Adrenal gland (tissue), 12 donors: ENCODE results near the gene AACS. TPM values are rescaled to one million over a fixed set of nuclear protein-coding genes. Genes with fewer than 3 reads are reported as not detected.
"Not testable (repeated sequence)": the region's sequence is repeated elsewhere in the genome, so short reads cannot be mapped to it uniquely, and the experiment has no call there.

Experiments used
- DNase-seq, 7 donors: peaks; one replicate each; pipeline ENCODE4 v3.0.0-alpha.2; 2019 to 2020
- H3K27ac ChIP-seq, 5 donors: fragments of 200-600 bp; sonication (generic) in 4 of 5; 1 replicate in 3 of 5; 2 replicates in 2 of 5; pipeline versions ENCODE4 v1.5.1 to v1.8.0; 2016 to 2020; ENCODE audit warnings: mild to moderate bottlenecking in 1 of 5
- H3K27me3 ChIP-seq: fragments of 200-600 bp; 2 replicates; pipeline ENCODE4 v1.8.0; 2021
- H3K36me3 ChIP-seq, 2 donors: fragments of 200-600 bp; replicated peaks in 1 of 2; 1 replicate in 1 of 2; 2 replicates in 1 of 2; pipeline versions ENCODE4 v1.5.1 to v1.8.0; 2018 to 2022
- H3K4me1 ChIP-seq, 2 donors: fragments of 200-600 bp; replicated peaks in 1 of 2; 1 replicate in 1 of 2; 2 replicates in 1 of 2; pipeline versions ENCODE4 v1.5.1 to v1.8.0; 2018 to 2021
- H3K4me3 ChIP-seq, 4 donors: fragments of 200-600 bp; sonication (generic) in 3 of 4; one replicate each; pipeline ENCODE4 v1.5.1; 2016 to 2018
- H3K9me3 ChIP-seq, 3 donors: fragments of 200-600 bp; sonication (generic) in 1 of 3; replicated peaks in 1 of 3; 1 replicate in 2 of 3; 2 replicates in 1 of 3; pipeline versions ENCODE4 v1.5.1 to v1.8.0; 2016 to 2021
- POLR2A ChIP-seq, 2 donors: fragments of 450-650 bp; IDR thresholded peaks; one replicate each; pipeline ENCODE4 v1.6.1; 2017; ENCODE audit warnings: antibody characterized with exemption in 2 of 2, mild to moderate bottlenecking in 2 of 2, moderate library complexity in 1 of 2
- WGBS, 4 donors: extraction: QIAGEN DNeasy Blood & Tissue Kit in 2 of 4; methylation state at CpG; one replicate each; pipeline versions ENCODE4 v1.1.5 to v1.1.7; 2013 to 2017; 5-methylcytosine and 5-hydroxymethylcytosine counted together
- intact Hi-C, 2 donors: fragments of 100-400 bp; cut with DNase I; formaldehyde crosslinking; loops; one replicate each; pipeline versions ENCODE4 v1.14.1 to v1.15.0; 2022 to 2023
- polyA plus RNA-seq, 3 donors: library from polyadenylated mRNA; stranded (reverse); fragments of 200-250 nt in 2 of 3; fragments of 350-450 nt in 1 of 3; fragmentation: Illumina TruSeq in 1 of 3; extraction: RNeasy Lipid Tissue Mini Kit (QIAGEN cat#74804) in 1 of 3; gene quantifications; one replicate each; pipeline ENCODE4 v1.2.3, GENCODE V29; 2013 to 2014
- total RNA-seq, 9 donors: library from RNA; depleted of rRNA in 4 of 9; stranded (reverse); fragments of >200 nt in 4 of 9; fragments of 120-200 nt in 1 of 9; fragmentation: NEBNext Ultra II Directional in 1 of 9; extraction: Animal tissue kit (Norgen Biotek cat#: 25700) in 1 of 9; gene quantifications; one replicate each; pipeline versions ENCODE4 v1.1.0 to v1.2.4, GENCODE V29; 2013 to 2023
- TF ChIP-seq, protein P1 (sequence below), 6 experiments: fragments of 450-650 bp in 4 of 6; fragments of 200-600 bp in 2 of 6; sonication (generic) in 1 of 6; IDR thresholded peaks; 1 replicate in 5 of 6; 2 replicates in 1 of 6; pipeline versions ENCODE4 v1.5.1 to v1.8.0; 2016 to 2021; ENCODE audit warnings: antibody characterized with exemption in 6 of 6, mild to moderate bottlenecking in 2 of 6, moderate library complexity in 1 of 6
- donor health status: healthy with polysubstance abuse.
- donor health status: Bipolar disorder and iron deficiency.
- donor health status: DM: yes; HTN: yes; CAD: no.
- donor health status: DM: no; HTN: no; CAD: no.
- donor health status: DM: no; HTN: no; CAD: no.
- donor health status: DM: yes; HTN: yes; CAD: no.

AACS gene
- total and polyA plus RNA-seq, 12 donors = 8.0 to 31.7 (median 15.4) TPM

DNA sequence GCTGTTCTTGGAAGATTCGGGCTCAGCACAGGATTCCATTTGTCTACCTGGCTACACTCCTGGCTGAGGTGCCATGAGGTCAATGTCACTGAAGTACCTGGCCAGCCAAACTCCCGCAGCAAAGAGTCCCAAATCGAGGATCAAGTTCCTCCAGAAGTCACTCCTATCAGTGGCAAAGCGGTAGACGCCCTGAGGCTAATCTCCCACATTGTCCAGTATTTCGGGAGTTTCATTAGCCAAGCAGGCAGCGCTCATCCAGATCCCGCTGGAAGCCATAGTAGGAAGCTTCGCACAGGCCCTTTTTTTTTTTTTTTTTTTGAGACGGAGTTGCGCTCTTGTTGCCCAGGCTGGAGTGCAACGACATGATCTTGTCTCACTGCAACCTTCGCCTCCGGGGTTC lies 8.9 kb upstream of the AACS start:
- peaks cover 0 to 4% (median 0%) of the 10 kb centered on the region in 3 donors for H3K9me3 ChIP-seq
- H3K27me3 ChIP-seq = no peaks in the 10 kb centered on the region
- H3K4me3 ChIP-seq = no peak overlapping the region
- H3K27ac ChIP-seq = no peak overlapping the region
- H3K4me1 ChIP-seq = no peaks in the 10 kb centered on the region
- 82 to 93% (median 87%) methylated on average over 12 to 14 of the region's 14 CpGs for WGBS, 4 donors
- DNase-seq = no peak
- TF ChIP-seq, protein P1, sequence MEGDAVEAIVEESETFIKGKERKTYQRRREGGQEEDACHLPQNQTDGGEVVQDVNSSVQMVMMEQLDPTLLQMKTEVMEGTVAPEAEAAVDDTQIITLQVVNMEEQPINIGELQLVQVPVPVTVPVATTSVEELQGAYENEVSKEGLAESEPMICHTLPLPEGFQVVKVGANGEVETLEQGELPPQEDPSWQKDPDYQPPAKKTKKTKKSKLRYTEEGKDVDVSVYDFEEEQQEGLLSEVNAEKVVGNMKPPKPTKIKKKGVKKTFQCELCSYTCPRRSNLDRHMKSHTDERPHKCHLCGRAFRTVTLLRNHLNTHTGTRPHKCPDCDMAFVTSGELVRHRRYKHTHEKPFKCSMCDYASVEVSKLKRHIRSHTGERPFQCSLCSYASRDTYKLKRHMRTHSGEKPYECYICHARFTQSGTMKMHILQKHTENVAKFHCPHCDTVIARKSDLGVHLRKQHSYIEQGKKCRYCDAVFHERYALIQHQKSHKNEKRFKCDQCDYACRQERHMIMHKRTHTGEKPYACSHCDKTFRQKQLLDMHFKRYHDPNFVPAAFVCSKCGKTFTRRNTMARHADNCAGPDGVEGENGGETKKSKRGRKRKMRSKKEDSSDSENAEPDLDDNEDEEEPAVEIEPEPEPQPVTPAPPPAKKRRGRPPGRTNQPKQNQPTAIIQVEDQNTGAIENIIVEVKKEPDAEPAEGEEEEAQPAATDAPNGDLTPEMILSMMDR (IDR thresholded peaks at IDR 0.05) = no peak
- no peak for TF ChIP-seq POLR2A (IDR thresholded peaks at IDR 0.05)
- H3K36me3 ChIP-seq = no peaks in the 10 kb centered on the region
- intact Hi-C loops = no loop called here

DNA sequence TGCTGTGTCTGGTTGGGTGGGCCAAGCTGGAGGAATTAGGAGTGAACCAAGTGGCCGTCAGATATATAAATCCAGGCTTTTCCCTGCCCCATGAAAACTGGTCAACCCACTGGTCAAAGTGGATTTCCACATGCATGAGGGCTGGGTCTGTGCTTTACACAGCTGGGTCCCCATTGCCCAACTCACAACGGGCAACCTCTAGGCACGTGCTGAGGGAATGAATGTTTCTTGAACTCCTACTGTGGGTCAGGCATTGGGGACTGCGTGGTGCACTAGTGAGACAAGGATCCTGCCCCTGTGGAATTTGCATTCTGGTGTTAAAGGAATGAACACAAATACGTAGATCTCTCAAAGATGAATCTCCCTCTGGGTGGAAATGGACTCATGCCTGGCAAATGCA lies 7.5 kb upstream of the AACS start:
- Histone ChIP-seq H3K4me1 (no peaks in the 10 kb centered on the region), H3K36me3 (no peaks in the 10 kb centered on the region), H3K27me3 (no peaks in the 10 kb centered on the region), H3K27ac (no peak overlapping the region), H3K9me3 (peaks cover 0 to 4% (median 0%) of the 10 kb centered on the region in 3 donors), H3K4me3 (no peak overlapping the region)
- no peak for TF ChIP-seq POLR2A (IDR thresholded peaks at IDR 0.05)
- TF ChIP-seq, protein P1 (IDR thresholded peaks at IDR 0.05) = no peak
- intact Hi-C loops = no loop called here
- DNase-seq = no peak
- 71 to 75% (median 73%) methylated on average over 5 of the region's 5 CpGs for WGBS, 4 donors

DNA sequence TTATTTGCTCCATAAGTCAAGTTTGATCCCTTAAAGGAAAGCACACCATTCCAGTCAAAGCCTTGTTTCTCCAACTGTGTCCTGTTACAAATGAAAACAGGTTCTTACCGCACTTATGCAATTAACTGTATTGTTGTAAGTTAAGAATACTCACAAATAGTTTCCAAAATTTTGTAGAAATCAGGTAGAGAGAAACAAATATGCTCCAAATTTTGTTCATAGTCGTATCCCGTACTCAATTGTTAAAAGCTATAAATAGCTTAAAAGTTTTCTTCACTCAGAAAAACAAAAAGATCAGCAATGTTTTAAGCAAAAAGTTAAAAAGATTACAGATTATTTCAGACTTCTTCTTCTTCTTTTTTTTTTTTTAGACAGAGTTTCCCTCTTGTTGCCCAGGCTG lies 4.0 kb upstream of the AACS start:
- peaks cover 0 to 7% of the 10 kb centered on the region in 2 donors for H3K4me1 ChIP-seq
- intact Hi-C loops = no loop called here

DNA sequence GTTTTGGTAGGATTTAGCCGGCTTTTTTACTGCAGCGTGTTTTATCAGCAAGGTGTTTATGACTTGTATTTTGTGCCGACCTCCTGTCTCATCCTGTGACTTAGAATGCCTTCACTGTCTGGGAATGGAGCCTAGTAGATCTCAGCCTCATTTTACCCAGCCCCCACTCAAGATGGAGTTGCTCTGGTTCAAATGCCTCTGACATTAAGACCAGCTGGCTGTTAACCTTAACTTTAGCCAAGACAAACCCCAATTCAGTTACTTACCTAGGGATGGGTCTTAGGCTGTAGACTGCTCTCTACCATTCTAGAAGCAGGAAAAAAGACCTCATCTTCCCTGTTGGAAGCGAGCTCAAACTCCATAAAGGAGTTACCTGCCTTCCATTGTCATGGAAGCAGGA lies 1.7 kb upstream of the AACS start:
- DNase-seq, H3K4me3 ChIP-seq, H3K27ac ChIP-seq, H3K36me3 ChIP-seq, H3K27me3 ChIP-seq, intact Hi-C loops, H3K9me3 ChIP-seq: not testable (repeated sequence)
- H3K4me1 ChIP-seq = peaks cover 0 to 12% of the 10 kb centered on the region in 2 donors
- 82 to 87% (median 84%) methylated on average over 4 of the region's 4 CpGs for WGBS, 4 donors

More for the DNA sequence above, 4.0 kb upstream of the AACS start:
- no peak for DNase-seq
- H3K27me3 ChIP-seq = no peaks in the 10 kb centered on the region
- H3K9me3 ChIP-seq = peaks cover 0 to 4% (median 0%) of the 10 kb centered on the region in 3 donors
- H3K27ac ChIP-seq = no peak overlapping the region
- H3K4me3 ChIP-seq = no peak overlapping the region
- WGBS, 4 donors = 95 to 98% (median 96%) methylated on average over 3 of the region's 3 CpGs
- TF ChIP-seq, protein P1 (IDR thresholded peaks at IDR 0.05) = no peak
- TF ChIP-seq POLR2A (IDR thresholded peaks at IDR 0.05) = no peak
- H3K36me3 ChIP-seq = no peaks in the 10 kb centered on the region

GRCh38 chr12:125064492-125064891 lies 743 bp upstream of the AACS start:
- intact Hi-C loops = no loop called here

More at GRCh38 chr12:125064492-125064891, 743 bp upstream of the AACS start:
- WGBS, 4 donors = 47 to 61% (median 48%) methylated on average over 5 of the region's 5 CpGs
- Histone ChIP-seq H3K27me3 (no peaks in the 10 kb centered on the region), H3K4me3 (peak overlapping the region in 1 of 4 donors; percentile 84), H3K9me3 (peaks cover 0 to 4% (median 0%) of the 10 kb centered on the region in 3 donors), H3K36me3 (no peaks in the 10 kb centered on the region), H3K4me1 (peaks cover 0 to 12% of the 10 kb centered on the region in 2 donors), H3K27ac (no peak overlapping the region)
- no peak for TF ChIP-seq POLR2A (IDR thresholded peaks at IDR 0.05)
- TF ChIP-seq, protein P1 (IDR thresholded peaks at IDR 0.05) = no peak
- no peak for DNase-seq
